ENCODE data around the gene ZFYVE1. TPM values are rescaled to one million over a fixed set of nuclear protein-coding genes. Genes with fewer than 3 reads are reported as not detected.

ZFYVE1 gene
- total and polyA plus RNA-seq, 5 experiments from 2014 or later: 4.1 to 20.5 (median 6.4) TPM

DNA sequence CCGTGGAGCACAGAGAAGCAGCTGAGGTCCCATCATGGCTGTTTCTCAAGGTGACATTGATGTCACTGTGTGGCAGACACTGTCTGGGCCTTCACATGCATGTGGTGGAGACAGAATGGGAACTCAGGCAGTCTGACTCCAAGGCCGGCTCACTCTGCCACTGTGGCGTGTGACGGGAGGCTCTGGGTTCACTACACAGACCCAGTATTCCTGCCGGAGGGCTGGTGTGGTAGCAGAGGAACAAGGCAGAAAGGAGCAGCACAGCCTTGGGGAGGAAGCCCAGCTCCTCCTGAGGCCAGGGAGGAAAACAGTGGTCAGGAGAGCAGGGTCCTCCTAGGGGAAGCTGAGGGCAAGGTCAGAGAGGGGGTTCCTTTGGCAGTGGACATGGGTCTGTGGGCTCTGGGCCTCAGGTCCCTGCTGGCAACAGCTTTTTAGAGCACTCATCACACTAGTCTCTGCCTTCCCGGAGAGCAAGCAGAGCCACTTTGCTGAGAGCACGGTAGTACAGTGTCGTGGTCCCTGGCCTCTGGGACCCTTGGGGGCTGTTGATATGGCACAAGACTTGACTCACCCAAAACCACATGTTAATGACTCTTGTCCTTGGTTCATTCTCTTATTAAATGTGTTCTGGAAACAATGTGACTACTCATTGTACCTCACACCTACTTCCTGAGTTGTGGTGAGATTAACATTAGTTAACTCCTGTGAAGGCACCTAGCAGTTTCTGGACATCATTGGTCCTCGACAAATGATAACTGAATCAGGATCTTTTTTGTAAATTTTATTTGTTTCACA lies 79.3 kb downstream of the ZFYVE1 start:
- Mint-ChIP-seq H3K36me3 (peaks cover 0 to 74% (median 15%) of the 10 kb centered on the region in 3 donors), H3K27me3 (no peaks in the 10 kb centered on the region), H3K4me3 (no peak overlapping the region), H3K4me1 (peaks cover 0 to 2% (median under 1%) of the 10 kb centered on the region in 4 donors), H3K9me3 (no peaks in the 10 kb centered on the region), H3K27ac (peak overlapping the region in 1 of 10 donors; percentile 68)
- DNase-seq (no peak), ATAC-seq (no peak)
- POLR2A ChIA-PET: interaction anchor here (1.6 kb wide), 1 partner anchor 20 kb away, joined by 6 read pairs; the partner anchor contains the start of gene DCAF4

GRCh38 chr14:72946491-72946890 lies 80.4 kb downstream of the ZFYVE1 start:
- POLR2A ChIA-PET: no interaction called here
- Mint-ChIP-seq H3K27ac (peak overlapping the region in 2 of 10 donors; percentile 18 to 40), H3K36me3 (peaks cover 0 to 74% (median 18%) of the 10 kb centered on the region in 3 donors), H3K4me3 (no peak overlapping the region), H3K4me1 (peaks cover 0 to 2% (median under 1%) of the 10 kb centered on the region in 4 donors), H3K27me3 (no peaks in the 10 kb centered on the region), H3K9me3 (no peaks in the 10 kb centered on the region)
- ATAC-seq (no peak), DNase-seq (no peak)

DNA sequence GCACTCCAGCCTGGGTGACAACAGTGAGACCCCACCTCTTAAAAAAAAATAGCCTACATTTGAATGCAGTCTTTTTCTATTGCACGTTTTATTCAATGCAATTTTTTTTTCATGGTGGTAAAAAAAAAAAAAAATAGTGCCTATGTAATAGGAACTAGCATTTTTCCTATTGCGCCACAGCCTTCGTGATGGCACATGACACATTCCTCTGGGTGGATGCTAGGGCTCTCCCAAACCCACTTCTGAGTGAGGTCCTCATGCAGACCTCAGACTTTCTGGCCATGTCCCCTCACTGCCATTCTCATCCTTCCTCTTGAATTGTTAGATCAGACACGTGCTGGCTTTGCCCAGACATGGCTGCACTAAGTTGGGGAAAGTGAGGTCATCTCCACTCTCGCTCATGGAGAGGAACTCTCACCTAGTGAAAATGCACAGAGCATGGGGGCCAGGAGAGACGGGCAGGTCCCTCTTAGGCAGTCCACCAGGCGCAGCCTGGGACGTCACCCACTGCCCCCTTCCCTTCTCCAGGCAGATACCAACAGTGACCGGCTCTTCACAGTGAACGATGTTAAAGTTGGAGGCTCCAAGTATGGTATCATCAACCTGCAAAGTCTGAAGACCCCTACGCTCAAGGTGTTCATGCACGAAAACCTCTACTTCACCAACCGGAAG lies 81.4 kb downstream of the ZFYVE1 start:
- Mint-ChIP-seq H3K27ac (no peak overlapping the region), H3K4me1 (peaks cover 0 to 2% (median under 1%) of the 10 kb centered on the region in 4 donors), H3K4me3 (no peak overlapping the region), H3K27me3 (no peaks in the 10 kb centered on the region), H3K9me3 (no peaks in the 10 kb centered on the region), H3K36me3 (peaks cover 0 to 78% (median 20%) of the 10 kb centered on the region in 3 donors)
- POLR2A ChIA-PET: no interaction called here
- no peak for DNase-seq
- ATAC-seq: no peak

DNA sequence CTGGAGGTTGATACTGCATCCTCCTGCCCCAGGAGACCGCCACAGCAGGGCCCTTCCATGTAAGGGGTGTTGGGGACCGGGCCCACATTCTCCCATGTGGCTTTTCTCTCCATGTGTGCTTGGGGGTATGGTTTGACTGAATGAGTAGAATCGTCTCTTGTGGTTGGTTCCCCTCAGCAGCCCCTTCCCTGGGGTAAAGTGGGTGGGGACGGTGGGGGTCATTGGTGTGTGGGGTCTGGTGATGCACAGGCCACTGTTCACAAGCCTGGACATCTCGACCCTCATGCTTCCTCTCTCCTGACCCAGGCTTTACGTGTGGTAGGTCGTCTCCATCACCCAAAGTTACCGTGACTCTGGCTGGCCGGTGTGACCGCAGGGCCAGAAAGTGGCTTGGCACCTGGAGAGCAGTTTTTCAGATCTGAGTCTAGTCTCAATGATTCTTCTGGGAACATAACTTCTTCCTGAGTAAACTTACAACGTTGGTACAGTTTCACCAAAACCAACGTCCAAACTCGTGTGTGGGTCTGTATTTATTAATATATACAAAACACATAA lies 83.0 kb downstream of the ZFYVE1 start:
- H3K9me3 Mint-ChIP-seq: no peaks in the 10 kb centered on the region
- DNase-seq (no peak), ATAC-seq (no peak)
- no peak overlapping the region for H3K27ac Mint-ChIP-seq
- peaks cover 0 to 85% (median 29%) of the 10 kb centered on the region in 3 donors for H3K36me3 Mint-ChIP-seq
- POLR2A ChIA-PET: no interaction called here
- no peak overlapping the region for H3K4me3 Mint-ChIP-seq
- H3K4me1 Mint-ChIP-seq: peaks cover 0 to 2% (median under 1%) of the 10 kb centered on the region in 4 donors
- H3K27me3 Mint-ChIP-seq: no peaks in the 10 kb centered on the region

DNA sequence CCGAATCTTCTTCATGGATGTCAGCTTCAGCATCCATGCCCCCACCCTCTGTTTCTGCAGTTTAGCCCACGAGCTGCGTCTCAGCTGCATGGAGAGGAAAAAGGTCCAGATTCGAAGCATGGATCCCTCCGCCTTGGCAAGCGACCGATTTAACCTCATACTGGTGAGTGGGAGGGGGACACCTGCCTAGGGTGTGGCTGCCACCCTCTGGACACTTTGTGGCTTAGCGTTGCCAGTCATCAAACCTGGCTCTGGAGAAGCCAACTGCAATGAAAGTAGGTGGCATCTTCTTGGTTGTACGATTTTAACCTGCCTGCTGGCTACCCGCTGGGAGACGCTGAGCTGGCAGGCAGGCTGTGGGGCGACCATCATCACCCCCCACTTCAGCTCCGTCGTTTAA lies 84.0 kb downstream of the ZFYVE1 start:
- peaks cover 0 to 85% (median 35%) of the 10 kb centered on the region in 3 donors for H3K36me3 Mint-ChIP-seq
- H3K27ac Mint-ChIP-seq: peak overlapping the region in 1 of 10 donors; percentile 84
- ATAC-seq: no peak
- H3K27me3 Mint-ChIP-seq: no peaks in the 10 kb centered on the region
- H3K4me1 Mint-ChIP-seq: peaks cover 2 to 4% (median 4%) of the 10 kb centered on the region in 4 donors
- no peak overlapping the region for H3K4me3 Mint-ChIP-seq
- DNase-seq: no peak
- POLR2A ChIA-PET: no interaction called here
- H3K9me3 Mint-ChIP-seq: no peaks in the 10 kb centered on the region

DNA sequence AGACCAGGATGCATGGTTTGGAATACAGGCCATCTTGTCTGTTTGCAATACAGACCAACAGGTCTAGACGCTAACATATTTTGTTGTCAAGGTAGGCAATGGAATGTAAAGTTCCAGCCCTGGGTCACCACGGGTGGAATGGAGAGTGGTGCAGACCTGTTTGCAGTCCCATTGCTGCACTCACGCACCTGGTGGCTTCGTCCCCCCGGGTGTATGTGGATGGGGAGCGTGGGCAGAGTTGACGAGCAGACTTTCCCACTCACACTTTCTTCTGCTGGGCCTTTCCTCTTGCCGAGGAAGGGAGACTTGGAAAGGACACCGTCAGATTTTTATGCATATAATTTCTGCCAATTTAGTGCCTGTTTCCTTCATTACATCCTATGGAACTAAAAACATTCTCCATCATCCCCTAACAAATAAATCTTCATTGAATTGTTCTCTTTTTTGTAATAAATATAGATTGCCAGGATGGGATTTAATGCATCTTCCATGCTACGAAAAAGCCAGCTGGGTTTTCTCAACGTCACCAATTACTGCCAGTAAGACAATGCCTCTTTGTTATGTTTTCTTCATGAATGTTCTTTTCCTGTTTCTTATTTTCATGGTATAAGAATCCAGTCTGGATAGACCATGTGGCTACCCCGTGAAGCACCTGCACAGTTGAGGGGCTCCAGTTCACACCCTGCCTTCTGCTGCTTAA lies 85.5 kb downstream of the ZFYVE1 start:
- H3K27me3 Mint-ChIP-seq: no peaks in the 10 kb centered on the region
- ATAC-seq: no peak
- H3K36me3 Mint-ChIP-seq: peaks cover 0 to 86% (median 42%) of the 10 kb centered on the region in 3 donors

DNA sequence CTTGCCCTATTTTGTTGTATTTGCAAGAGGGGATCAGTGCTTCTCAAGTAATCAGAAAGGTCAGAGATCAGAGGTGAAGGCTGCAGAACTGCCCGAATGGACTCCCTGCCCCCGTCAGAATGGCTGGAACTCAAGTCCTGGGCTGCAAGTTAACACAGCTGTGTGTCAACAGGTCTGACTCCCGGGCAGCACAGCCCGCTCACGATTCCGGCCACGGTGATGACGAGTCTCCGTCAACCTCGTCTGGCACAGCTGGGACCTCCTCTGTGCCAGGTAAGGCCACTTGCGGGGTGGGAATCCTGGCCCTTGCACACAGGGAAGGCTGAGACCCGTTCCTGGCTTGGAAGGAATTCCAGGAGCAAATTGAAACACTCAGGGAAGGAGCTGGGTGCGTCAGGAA lies 87.3 kb downstream of the ZFYVE1 start:
- POLR2A ChIA-PET: interaction anchor here (0.5 to 0.6 kb wide), 2 partner anchors 12 to 490 kb away, joined by 3 to 4 read pairs; no protein-coding TSS in a partner anchor
- peaks cover 0 to 72% (median 42%) of the 10 kb centered on the region in 3 donors for H3K36me3 Mint-ChIP-seq
- H3K27ac Mint-ChIP-seq: peak overlapping the region in 1 of 10 donors; percentile 22
- H3K4me3 Mint-ChIP-seq: no peak overlapping the region
- ATAC-seq (no peak), DNase-seq (no peak)
- peaks cover 15 to 22% (median 21%) of the 10 kb centered on the region in 4 donors for H3K4me1 Mint-ChIP-seq
- H3K27me3 Mint-ChIP-seq: no peaks in the 10 kb centered on the region
- H3K9me3 Mint-ChIP-seq: no peaks in the 10 kb centered on the region

More for the DNA sequence above, 85.5 kb downstream of the ZFYVE1 start:
- peaks cover 11 to 19% (median 18%) of the 10 kb centered on the region in 4 donors for H3K4me1 Mint-ChIP-seq
- H3K9me3 Mint-ChIP-seq: no peaks in the 10 kb centered on the region
- H3K4me3 Mint-ChIP-seq: no peak overlapping the region
- no peak for DNase-seq
- no peak overlapping the region for H3K27ac Mint-ChIP-seq
- POLR2A ChIA-PET: no interaction called here

DNA sequence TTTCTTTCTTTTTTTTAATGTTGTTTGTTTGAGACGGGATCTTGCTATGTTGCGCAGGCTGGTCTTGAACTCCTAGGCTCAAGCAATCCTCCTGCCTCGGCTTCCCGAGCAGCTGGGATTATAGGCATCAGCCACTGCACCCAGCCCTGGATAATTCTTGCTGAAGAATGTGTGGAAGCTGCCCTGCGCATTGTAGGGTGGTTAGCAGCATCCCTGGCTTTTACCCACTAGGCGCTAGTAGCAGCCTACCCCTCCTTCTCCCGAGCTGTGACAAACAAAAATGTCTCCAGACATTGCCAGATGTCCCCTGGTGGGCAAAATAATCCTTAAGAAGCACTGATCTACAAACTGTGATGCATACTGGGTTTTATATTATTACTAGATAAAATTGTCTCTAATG lies 94.0 kb downstream of the ZFYVE1 start:
- peaks cover 0 to 17% (median 9%) of the 10 kb centered on the region in 3 donors for H3K36me3 Mint-ChIP-seq
- DNase-seq: no peak
- peaks cover 21 to 41% (median 31%) of the 10 kb centered on the region in 4 donors for H3K4me1 Mint-ChIP-seq
- no peak overlapping the region for H3K27ac Mint-ChIP-seq
- H3K4me3 Mint-ChIP-seq: no peak overlapping the region
- POLR2A ChIA-PET: no interaction called here
- H3K27me3 Mint-ChIP-seq: no peaks in the 10 kb centered on the region
- ATAC-seq: no peak
- H3K9me3 Mint-ChIP-seq: no peaks in the 10 kb centered on the region

DNA sequence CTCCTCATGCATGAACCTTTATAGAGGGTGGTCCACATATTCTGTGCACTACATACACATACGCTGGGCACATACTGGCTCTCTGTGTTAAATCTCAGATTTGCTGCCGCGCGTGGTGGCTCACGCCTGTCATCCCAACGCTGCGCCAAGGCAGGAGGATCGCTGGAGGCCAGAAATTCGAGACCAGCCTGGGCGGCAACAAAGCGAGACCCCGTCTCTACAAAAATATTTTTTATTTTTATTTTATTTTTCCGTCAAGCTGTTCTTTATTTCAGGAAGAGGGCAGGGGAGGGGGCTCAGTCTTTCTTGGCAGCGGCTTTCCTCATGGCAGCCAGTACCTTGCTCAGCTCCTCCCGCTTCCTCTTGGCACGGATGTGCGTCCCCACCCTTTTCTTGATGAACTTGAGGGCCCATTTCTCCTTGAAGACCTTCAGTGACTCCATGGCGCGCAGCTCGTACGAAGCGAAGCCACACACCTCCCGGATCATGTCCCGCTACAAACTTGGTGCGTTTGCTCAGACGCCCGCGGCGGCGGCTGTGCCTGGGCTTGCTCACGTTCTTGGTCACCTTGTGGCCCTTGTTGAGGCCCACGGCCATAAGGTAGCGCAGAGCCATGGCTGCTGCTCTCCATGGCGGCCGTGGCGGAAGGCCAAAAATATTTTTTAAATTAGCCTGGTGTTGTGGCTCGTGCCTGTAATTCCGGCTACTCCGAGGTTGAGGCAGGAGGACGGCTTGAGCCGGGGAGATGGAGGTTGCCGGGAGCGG lies 97.4 kb downstream of the ZFYVE1 start:
- H3K9me3 Mint-ChIP-seq: no peaks in the 10 kb centered on the region
- POLR2A ChIA-PET: no interaction called here
- no peak overlapping the region for H3K27ac Mint-ChIP-seq
- no peak for DNase-seq
- peaks cover 12 to 39% (median 28%) of the 10 kb centered on the region in 4 donors for H3K4me1 Mint-ChIP-seq
- H3K4me3 Mint-ChIP-seq: no peak overlapping the region
- peaks cover 0 to 6% (median 2%) of the 10 kb centered on the region in 3 donors for H3K36me3 Mint-ChIP-seq
- no peak for ATAC-seq
- H3K27me3 Mint-ChIP-seq: no peaks in the 10 kb centered on the region

DNA sequence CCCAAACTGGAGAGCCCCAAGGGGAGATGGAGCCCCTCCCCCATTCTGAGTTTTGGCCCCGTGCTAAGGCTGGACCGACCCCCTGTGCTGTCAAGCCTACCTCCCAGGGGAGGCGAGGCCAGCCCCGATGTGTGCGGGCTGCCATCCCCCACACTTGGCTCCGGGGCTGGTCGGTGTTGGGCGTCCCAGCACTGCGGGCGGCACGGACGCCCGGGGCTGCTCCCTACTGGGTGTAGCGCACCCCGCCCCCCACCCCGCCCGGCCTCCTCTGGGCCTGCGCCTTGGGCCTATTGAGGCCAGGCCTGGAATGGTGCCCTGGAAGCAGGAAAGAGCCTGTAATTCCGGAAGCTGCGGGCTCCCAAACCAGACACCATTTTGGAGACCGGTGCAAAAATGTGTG lies 98.0 kb downstream of the ZFYVE1 start:
- peaks cover 12 to 38% (median 27%) of the 10 kb centered on the region in 4 donors for H3K4me1 Mint-ChIP-seq
- H3K27me3 Mint-ChIP-seq: no peaks in the 10 kb centered on the region
- no peak overlapping the region for H3K27ac Mint-ChIP-seq
- H3K36me3 Mint-ChIP-seq: peaks cover 0 to 6% (median 2%) of the 10 kb centered on the region in 3 donors
- POLR2A ChIA-PET: no interaction called here
- DNase-seq (no peak), ATAC-seq (no peak)
- H3K9me3 Mint-ChIP-seq: no peaks in the 10 kb centered on the region
- no peak overlapping the region for H3K4me3 Mint-ChIP-seq

- Mint-ChIP-seq H3K27ac (peak within 1 kb of the TSS; percentile 86 to 98 (median 96)), H3K27me3 (peaks cover 0 to 2% (median 0%) of the 10 kb centered on the region in 5 donors), H3K4me1 (peaks cover 6 to 30% (median 18%) of the 10 kb centered on the region in 4 donors), H3K4me3 (peak within 1 kb of the TSS; percentile 89 to 98 (median 96)), H3K9me3 (no peaks in the 10 kb centered on the region), H3K36me3 (peaks cover 0 to 2% (median 2%) of the 10 kb centered on the region in 3 donors)
- peak; percentile 60 to 97 (median 92) for DNase-seq
- POLR2A ChIA-PET: interaction anchor here (0.5 to 2.4 kb wide), 9 partner anchors 10 to 532 kb away, joined by 3 to 6 read pairs (median 4); partner anchors contain the start of genes DPF3, NUMB, RBM25 and ZFYVE1
- ATAC-seq: peak; percentile 89 to 95
These were observed 100.4 kb downstream of the ZFYVE1 start, which contains the start of gene DCAF4 for GRCh38 chr14:72926292-72927028. DCAF4 (plus strand) TSS chr14:72926464; CDS start chr14:72937979, 11,515 bp downstream.

Measured in naive thymus-derived CD8-positive, alpha-beta T cell (primary cell).